NCI-H510A (cell line): ENCODE measurements around the gene RBBP8NL.
A peak's percentile ranks its signal among the peaks of the same experiment; 100 is the strongest.
"Not testable (repeated sequence)": the region's sequence is repeated elsewhere in the genome, so short reads cannot be mapped to it uniquely, and the experiment has no call there.

ENCODE experiments used
- DNase-seq: peaks from one replicate; lab custom pipeline; 2025; lab: John Stamatoyannopoulos, UW

Gene RBBP8NL

GRCh38 chr20:62445553-62446340 lies 18.4 kb upstream of the RBBP8NL start:
- DNase-seq = no peak

DNA sequence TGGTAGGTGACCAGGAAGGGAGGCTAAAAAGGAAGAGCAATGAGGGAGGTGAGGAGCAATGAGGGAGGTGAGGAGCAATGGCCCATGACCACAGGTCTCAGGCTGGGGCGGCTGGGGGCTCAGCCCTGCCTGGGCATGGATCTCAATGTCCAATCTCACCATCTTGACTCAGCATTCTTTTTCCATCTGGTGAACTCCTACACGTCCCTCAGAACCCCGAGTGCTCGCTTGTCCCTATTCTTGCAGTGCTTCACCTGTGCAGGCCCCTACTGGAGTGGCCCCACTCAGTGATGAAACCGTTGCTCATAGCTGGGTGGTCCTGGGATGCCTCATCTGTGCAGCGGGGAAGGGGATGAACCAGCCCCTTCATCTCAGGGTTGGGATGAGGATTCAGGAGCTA lies 16.9 kb upstream of the RBBP8NL start:
- DNase-seq = no peak

DNA sequence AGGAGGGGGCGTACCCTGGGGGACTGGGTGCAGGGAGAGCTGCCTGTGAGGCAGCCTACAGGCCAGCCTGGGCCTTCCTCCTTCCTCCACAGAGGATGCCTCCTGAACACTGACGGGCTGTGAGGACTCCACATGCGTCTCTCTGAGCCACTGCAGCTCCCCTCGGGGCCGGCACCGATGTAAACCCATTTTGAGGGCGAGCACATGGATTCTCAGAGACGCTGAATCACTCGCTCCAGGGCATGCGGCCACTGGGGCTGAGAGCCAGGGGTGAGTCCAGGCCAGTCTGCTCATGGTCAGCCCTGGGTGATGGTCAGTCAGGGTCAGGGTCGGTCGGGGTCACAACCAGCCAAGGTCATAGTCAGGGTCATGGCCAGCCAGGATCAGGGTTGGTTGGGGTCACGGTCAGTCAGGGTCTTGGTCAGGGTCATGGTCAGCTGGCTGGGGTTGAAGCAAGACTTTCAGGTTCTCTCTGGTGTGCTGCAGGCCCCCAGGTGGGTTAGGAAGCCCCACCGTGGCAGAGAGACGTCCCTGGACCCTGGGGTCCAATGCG lies 14.7 kb upstream of the RBBP8NL start:
- DNase-seq = no peak

DNA sequence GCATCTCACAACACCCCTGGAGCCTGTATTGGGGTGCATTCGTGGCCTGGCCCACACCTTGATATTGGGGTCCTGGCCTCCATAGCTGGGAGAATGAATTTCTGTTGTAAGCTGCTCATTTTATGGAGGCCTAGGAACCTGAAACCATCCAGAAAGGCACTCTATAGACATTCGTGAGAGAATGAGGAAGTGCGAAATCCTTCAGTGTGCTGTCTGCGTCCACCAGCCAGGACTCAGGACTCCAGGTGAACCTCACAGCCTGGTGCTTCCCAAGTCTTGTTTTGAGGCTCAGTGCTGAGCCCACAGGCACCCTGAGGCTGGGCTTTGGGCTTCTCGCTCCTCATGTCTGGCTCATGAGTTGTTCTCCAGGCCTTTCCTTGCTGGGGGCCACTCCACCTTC lies 11.9 kb upstream of the RBBP8NL start:
- DNase-seq = no peak

GRCh38 chr20:62437927-62438326 lies 10.6 kb upstream of the RBBP8NL start:
- no peak for DNase-seq

GRCh38 chr20:62437496-62437895 lies 10.2 kb upstream of the RBBP8NL start:
- no peak for DNase-seq

- no peak for DNase-seq
These were observed 9.4 kb upstream of the RBBP8NL start for GRCh38 chr20:62436692-62437091.

DNA sequence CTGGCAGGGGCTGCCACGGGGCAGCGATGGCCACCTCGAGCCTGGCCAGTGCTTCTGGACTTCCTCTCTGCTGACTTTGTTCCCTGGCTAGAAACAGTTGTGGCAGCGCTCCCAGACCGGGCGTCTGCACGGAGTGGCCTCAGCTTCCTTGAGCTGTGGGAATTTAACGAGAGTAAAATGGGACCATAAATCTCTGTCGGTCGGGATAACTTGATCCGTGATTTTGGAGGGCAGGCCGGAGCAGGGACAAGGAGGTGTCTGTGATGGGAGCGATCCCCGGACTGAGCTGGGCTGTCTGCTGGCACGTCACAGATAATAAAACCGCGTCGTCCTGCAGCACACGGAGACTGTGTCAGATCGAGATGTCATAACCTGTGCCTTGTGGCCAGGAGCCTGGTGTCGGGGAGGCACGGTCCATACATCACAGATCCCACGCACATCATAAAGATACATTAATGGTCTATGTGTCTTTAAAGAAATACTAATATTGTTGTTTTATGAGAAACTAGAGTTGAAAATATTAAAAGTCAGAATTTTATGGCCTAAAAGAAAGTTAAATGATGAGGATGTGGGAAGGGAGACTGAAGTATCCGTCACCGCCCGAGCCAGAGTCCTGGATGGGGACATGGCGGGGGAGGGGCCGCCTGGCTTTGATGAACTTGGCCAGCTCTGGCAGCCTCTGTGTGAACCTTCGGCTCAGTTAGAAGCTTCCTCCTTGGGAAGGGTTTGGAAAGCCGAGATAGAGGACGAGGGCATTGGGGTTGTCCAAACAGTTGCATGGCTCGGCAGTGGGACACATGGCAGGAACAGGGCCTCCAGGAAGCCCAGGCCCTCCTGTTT lies 6.5 kb upstream of the RBBP8NL start:
- no peak for DNase-seq

DNA sequence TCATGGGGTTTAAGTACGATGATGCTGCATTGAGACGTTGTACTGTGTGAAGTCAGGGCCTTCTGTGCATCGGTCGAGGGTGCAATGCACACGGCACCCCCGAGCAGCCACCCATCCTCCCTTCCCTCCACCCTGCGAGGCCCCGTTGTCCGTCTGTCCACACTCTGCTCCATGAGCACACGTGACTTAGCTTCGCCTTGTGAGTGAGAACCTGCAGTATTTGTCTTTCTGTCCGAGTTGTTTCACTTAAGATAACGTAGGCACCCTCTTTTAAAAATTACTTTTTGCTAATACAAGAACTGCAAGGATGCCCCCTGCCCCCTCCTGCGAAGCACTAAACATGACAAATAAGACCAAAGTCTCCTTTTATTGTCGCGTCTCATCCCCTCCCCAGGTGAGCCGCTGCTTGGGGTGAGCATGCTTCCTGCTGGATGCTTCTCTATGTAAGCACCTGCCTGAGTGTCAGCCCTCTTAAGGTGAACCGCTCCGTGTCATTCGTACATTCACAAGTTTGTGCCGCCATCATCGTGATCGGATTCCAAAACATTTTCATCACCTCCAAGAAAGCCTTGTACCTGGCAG lies 3.6 kb upstream of the RBBP8NL start:
- DNase-seq = peak; percentile 15

GRCh38 chr20:62430311-62430853 lies 3.0 kb upstream of the RBBP8NL start:
- DNase-seq = no peak

DNA sequence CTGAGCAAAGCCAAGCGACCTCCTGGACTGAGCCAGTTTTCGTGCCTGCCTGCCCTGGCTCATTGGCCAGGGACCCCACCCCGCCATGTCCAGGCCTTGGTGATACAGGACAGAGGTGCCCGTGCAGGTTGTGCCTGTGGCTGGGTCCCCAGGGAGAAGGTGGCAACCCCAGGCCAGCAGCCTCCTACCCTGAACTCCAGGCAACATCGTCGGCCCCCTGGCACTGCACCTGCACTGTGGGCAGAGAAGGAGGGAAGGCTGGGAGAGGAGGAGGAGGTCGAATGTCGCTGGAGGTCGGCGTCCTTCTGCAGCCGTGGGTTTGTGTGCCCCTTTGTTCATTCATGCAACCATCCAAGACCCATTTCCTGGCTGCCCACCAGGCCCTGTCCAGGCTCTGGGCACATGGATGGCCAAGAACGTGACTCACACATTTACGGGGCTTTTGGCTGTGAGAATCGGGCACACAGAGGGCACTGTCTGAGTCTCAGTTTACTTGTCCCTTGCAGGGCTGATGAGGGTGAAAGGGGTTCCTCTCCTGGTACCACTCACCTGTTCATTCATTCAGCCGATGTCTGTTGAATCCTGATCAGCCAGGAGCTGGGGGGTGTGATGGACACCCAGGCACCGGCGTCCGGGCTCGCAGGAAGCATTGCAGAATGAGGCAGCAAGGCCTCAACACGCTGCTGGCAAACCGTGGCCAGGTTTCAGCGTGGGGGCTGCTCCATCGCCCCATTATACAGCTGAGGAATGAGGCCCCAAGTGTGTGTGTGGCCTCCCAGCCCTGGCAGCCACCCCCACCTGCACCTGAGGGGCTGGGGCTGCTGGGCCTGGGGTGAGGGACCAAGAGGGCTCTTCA lies 2.3 kb upstream of the RBBP8NL start:
- no peak for DNase-seq

GRCh38 chr20:62428396-62429295 lies 1.3 kb upstream of the RBBP8NL start:
- DNase-seq = no peak

- no peak for DNase-seq
These were observed 648 bp upstream of the RBBP8NL start for GRCh38 chr20:62428002-62428372.

- DNase-seq = peak; percentile 82
These were observed 624 bp downstream of the RBBP8NL start for GRCh38 chr20:62426699-62427131.

DNA sequence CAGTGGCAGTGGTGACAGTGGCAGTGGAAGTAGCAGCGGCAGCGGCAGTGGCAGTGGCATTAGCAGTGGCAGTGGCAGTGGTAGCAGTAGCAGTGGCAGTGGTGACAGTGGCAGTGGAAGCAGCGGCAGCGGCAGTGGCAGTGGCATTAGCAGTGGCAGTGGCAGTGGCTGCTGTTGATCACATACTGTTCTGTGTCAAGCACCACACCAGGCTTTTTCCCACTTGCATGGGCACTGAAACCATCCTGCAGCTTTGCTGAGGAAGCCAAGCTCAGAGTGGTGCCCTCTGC lies 1.3 kb downstream of the RBBP8NL start:
- DNase-seq = not testable (repeated sequence)

DNA sequence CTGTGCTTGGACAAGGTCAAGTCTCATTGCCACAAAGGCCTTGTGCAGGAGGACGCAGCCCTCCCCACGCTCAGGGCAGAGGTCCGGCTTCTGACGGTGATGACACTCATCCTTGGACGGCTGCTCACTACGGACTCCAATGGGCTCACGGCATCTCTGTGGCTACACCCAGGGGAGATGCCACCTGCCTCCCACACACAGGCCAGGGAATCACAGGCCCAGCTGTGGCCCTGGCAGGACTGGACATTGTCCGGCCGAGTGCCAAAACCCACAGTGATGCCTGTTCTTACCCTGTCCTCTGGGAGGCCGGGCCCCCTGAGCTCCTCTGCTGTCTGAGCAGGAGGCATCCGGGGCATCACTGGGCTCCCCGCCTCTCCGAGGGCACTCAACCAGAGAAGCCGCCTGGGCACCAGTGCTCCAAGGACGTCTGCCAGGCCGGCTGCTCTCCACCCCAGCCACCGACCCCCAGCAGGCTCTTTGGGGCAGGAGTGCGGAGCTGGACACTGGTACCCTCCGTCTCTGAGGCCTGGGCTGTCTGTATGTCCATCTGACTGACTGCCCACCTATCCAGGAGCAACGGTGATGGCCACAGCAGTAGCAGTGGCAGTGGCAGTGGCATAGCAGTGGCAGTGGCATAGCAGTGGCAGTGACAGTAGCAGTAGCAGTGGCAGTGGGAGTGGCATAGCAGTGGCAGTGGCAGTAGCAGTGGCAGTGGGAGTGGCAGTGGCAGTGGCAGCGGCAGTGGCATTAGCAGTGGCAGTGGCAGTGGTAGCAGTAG lies 1.9 kb downstream of the RBBP8NL start:
- no peak for DNase-seq

DNA sequence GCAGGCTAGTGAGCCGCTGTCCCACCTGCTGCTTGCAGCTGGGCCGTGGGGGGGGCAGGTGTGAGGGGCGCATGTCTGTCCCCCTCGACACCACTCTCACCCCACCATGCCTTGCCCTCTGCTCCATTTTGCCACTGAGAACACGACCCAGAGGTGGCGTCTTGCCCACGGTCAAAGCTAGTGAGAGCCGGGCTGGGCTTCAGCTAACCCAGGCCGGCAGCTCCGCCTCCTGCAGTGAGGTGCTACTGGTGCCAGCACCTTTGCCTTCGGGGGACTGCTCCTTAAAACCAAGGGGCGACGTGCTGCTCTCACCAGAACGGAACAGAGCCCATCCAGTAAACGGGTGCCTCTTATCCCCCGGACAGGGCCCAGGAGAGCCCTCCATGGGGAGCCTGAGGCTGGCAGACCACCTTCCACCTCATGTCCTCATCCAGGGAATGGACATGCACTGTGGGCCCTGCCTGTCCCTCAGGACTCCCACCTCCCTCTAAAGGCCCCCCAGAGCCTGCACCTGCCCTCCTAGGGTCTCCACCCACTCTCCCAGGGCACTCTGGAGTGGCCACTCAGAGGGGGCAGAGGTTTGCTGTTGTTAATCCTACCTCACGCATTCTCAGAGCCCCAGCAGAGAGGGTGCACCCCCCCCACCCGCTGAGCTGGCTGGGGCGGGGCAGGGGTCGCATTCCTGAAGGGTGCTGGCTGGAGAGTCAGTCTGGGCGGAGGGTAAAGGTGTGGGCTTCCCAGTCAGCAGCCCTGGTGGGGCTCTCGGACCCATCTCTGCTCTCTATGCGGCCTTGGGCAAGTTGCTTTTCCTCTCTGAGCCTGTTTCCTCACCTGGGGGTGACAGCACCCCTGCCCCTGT lies 2.9 kb downstream of the RBBP8NL start:
- no peak for DNase-seq

- no peak for DNase-seq
These were observed 4.0 kb downstream of the RBBP8NL start for GRCh38 chr20:62423326-62423706.
